Anterior cingulate cortex (tissue), 58 donors: ENCODE measurements around the gene CREBBP.
"Not testable (repeated sequence)": the region's sequence is repeated elsewhere in the genome, so short reads cannot be mapped to it uniquely, and the experiment has no call there.

Source experiments
- DNase-seq, 58 donors: peaks; one replicate each; lab custom pipeline; 2025; lab: John Stamatoyannopoulos, UW

The CREBBP gene

GRCh38 chr16:3726021-3726687 lies 154.4 kb downstream of the CREBBP start:
- DNase-seq, result peak in 1 of 58 donors; percentile 4

DNA sequence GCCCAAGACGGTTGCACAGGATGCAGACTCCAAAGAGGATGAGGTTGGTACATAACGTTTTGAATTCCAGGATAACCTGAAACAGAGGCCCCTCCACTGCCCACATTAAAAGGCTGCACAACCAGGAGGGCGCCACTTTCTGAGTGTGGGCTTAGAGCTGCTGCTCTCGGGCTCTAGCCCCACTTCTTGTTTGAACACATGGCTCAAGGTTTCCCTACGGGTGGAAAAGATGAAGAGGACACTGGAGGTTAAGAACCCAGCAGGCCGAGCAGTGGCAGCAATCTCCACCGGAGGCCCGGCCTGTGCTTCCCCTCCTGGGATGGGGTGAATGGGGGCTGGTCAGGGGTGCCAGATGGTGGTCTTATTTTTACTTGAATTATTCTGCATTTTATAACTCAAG lies 155.2 kb downstream of the CREBBP start:
- DNase-seq, result no peak

DNA sequence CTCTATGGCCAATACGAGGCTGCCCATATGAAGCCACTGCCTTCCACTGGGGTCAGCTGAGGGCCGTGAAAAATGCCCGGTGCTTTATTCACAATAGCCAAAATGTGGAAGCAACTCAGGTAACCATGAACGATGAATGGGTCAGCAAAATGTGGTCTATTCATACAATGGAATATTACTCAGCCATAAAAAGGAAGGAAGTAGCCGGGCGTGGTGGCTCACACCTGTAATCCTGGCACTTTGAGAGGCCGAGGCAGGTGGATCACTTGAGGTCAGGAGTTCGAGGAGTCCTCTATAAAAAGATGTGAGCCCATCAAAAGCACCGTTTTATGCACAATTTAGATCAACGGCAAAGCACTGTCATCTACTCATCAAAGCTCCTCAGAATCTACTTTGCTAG lies 158.0 kb downstream of the CREBBP start:
- no peak for DNase-seq

DNA sequence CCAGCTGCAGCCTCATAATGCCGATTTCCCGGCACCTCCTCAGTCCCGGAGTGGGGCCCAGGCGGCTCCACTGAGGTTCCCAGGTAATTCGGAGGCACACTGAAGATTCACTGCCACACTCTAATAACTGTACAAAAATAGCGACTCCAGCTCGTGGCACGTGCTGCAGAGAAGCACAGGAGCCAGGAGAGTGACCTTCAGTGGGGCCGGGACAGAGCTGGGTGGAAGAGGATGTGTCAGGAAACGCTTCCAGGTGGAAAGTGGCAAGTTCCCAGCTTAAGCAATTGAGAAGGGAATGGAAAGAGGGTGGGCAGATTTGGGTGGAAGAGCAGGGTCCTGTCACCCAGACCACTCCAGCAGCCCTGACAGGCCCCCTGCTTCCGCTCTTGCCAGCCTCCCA lies 160.1 kb downstream of the CREBBP start:
- DNase-seq, result no peak

GRCh38 chr16:3718628-3719027 lies 161.9 kb downstream of the CREBBP start:
- DNase-seq, result no peak

- DNase-seq, result no peak
Observed at GRCh38 chr16:3718019-3718391, 162.5 kb downstream of the CREBBP start.

- DNase-seq, result peak; percentile 40 to 92 (median 86)
Observed at GRCh38 chr16:3717235-3718018, 163.1 kb downstream of the CREBBP start, which contains the start of gene TRAP1. TRAP1 (minus strand) TSS chr16:3717524; CDS start chr16:3717508, 16 bp downstream.

DNA sequence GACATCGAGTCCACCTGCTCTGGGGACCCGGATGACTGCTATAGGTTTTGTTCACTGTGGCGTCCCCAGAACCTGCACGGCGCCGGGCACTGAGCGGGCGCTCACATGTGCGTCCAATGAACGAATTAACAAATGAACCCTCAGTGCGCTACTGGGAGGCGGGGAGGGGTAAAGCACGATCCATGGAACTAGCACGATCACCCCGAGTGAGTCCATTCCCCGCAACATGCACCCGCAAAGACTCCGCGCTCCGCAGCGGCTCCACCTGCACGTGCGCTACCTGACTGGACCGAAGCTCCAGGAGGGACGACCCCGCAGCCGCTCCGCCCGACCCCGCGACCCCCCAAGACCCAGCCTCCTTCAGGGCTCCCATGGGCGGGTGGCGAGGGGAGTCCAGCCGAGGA lies 163.7 kb downstream of the CREBBP start:
- DNase-seq, result peak in 14 of 58 donors; percentile 14 to 53 (median 32)

- DNase-seq, result no peak
Observed at GRCh38 chr16:3715430-3715829, 165.1 kb downstream of the CREBBP start.

DNA sequence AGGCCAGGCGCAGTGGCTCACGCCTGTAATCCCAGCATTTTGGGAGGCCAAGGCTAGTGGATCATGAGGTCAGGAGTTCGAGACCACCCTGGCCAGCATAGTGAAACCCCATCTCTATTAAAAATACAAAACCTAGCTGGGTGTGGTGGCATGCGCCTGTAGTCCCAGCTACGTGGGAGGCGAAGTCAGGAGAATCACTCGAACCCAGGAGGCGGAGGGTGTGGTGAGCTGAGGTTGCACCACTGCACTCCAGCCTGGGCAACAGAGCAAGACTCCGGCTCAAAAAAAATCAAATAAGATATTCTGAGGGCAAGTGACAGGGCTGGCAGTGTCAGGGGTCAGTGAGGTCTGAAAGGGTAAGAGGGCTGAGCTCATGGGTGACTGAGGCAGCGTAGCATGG lies 166.1 kb downstream of the CREBBP start:
- not testable (repeated sequence) for DNase-seq

DNA sequence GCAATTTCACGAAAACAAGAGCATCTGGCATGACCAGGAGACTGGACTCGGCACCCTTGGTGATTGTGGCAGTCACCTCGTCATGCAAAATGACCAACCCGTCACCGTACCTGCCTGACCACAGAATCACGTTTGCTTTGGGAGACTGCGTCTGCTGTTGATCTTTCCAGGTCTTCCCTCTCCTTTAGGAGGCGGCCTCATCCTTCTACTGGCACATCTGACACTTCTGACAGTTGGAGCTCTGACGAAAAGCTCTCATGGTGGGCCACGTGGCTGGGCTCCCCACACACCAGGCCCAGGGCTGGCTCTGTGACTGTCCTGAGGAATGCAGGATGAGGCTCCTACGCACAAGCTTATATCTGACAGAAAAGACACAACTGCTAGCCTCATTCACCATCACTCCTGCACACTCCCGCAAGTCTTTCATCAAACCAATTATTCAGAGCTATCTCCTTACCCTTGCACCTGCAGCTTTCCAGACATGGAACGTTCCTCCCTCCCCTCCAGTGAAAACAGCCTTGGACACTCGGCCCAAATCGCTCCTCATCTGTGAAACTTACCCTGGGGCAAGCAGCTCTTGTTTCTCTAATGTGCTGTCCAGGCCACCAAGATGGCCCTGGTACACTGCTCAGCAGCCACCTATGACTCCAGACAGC lies 166.8 kb downstream of the CREBBP start:
- DNase-seq, result no peak

DNA sequence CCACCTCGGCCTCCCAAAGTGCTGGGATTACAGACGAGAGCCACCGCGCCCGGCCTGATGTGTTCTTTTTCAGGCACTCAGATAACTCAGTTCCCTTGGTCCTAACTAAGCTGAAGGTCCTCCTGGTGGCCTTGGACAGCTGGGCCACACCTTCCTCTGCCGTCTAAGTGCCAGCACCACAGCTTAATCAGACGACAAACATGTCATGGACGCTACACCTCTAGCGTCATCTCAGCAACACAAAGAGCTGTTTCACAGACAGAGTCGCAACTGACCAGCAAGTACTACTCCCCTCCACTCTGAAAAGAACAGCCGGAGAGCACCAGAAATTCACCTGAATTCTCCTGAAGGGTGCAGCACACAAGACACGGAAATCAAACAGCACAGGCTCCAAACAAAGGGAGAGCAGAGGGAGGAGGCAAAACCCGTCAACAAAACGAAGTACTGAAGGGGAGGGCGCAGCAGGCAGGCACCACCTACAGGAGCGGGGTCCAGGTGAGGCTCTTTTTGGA lies 167.6 kb downstream of the CREBBP start:
- no peak for DNase-seq

DNA sequence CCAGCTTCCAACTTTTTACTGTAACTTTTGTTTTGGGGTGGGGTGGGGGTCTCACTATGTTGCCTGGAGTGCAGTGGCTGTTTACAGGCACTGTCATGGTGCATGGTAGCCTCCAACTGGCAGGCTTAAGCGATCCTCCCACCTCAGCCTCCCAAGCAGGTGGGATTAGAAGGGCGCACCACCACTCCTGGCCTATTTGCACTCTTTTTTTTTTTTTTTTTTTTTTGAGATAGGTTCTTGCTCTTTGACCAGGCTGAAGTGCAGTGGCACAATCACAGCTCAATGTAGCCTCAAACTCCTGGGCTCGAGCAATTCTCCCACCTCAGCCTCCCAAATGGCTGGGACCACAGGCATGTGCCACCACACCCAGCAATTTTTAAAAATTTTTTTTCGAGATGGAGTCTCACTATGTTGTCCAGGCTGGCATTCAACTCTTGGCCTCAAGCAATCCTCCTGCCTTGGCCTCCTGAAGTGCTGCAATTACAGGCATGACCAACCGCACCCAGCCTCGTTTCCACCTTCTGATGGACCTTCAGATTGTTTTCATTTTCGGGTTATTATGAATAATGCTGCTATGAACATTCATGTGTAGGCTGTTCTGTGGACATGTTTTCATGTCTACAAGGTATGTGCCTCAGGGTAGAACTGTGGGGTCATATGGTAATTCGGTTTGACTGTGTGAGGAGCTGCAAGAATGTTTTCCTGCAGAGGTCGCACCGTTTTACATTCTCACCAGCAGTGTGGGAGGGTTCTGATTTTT lies 174.1 kb downstream of the CREBBP start:
- DNase-seq, result no peak

DNA sequence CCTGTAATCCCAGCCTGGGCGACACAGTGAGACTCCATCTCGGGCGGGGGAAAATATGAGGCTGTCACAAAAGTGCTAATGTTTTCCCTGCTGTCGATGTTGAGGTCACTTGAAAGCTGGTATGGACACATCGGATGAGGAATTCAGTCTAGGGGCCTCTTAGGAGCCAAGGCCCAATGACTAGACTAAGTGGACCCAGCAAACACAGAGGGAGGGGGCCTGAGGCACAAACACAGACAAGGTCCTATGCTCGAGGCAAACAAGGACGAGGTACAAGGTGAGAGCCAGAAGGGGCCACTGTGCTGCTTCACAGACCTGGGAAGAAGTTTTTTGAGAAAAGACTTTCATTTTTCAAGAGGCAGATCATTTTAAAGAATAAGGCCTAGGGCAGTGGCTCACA lies 178.4 kb downstream of the CREBBP start:
- DNase-seq, result no peak

DNA sequence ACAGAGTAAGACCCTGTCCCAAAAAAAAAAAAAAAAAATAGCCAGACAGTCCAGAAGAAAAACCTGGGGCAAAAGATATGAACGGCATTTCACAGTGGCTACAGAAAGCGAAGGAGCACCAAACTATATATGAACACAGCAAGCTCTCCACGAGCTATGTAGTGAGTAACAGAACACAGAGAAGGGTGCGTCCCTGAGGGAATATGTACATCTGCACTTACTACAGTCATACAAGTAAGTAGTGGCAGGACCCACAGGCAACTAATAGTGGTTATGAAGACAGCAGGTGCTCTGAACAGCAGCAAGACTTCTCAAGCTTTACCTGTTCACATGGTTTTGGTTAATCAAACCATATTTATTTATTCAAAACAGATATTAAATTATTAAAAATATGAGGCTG lies 179.0 kb downstream of the CREBBP start:
- DNase-seq, result no peak

DNA sequence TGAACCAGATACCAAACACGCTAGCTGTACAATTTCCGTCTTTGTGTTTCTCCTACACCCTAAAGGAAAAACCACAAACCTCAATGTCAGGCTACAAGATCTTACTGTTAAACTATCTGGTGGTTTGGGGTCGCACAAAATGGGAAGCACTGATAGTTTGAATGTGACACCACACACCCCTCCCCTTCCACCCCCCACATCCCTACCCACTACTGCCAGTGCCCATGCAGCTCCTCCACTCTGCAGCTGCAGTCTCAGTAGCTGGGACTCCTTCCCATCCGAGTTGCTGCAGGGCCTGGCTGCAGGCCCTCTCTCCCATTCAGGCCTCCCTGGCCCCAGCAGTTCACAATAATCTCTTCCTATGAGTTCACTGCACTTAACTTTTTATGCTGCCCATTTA lies 181.6 kb downstream of the CREBBP start:
- DNase-seq, result peak in 10 of 58 donors; percentile 1 to 36 (median 8)

DNA sequence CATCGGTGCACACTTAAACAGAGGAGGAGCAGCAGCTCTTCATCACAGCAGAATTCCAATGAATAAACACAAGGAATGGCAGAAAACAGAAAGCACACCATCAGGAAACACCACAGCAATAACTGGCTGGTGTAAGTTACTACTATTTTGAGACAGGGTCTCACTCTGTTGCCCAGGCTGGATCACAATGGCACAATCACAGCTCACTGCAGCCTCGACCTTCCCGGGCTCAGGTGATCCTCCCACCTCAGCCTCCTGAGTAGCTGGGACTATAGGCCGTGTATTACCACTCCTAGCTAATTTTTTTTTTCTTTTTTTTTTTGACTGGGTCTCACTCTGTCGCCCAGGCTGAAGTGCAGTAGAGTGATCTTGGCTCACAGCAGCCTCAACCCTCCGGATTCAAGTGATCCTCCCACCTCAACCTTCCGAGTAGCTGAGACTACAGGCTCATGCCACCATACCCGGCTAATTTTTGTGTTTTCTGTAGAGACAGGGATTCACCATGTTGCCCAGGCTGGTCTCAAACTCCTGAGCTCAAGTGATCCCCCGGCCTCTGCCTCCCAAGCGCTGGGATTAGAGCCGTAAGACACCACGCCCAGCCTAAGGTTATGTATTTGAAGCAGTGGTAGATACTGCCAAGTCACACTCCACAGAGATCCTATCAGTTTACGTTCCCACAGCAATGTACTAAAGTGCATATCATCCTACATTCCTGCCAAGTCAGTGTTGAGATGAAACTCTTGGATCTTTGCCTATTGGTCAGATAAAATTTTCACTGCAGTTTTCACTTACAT lies 183.9 kb downstream of the CREBBP start:
- no peak for DNase-seq

DNA sequence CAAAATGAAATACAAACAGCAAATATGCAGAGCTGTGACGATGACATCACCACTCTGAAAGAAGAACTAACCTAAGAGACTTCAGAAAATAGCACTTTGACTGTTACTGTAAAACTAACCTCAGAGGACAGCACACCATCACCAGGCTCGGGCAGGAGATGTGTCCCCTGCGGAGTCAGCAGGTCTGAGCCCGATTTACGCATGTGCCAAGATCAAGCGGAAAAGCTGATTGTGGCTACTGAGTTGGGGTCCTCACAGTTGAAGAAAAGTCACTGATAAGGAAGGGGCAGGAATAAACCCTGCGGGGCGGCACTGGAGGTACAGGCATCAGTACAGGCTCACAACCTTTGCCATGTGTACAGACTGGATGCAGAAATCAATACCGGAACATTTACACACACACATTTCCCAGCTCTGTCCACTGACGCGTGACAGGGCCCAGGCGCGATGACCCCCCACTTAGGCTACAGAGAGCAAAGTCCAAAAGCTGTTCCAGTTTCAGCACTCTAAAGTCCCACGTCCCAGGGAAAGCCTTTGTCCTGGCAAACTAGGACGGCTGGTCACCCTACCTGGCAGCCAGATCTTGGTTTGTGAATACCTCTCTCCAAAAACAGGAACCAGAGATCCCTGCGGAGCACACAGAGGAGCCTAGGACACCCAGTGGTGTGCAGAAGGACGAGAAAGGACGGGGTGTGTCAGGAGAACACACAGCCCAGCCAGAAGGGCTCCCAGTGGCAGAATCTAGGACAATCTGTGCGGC lies 184.7 kb downstream of the CREBBP start:
- no peak for DNase-seq

- DNase-seq, result no peak
Observed at GRCh38 chr16:3694051-3694450, 186.5 kb downstream of the CREBBP start.
